Neural progenitor cell (in vitro differentiated cells): ENCODE measurements around the gene UBXN11. TPM values are rescaled to one million over a fixed set of nuclear protein-coding genes. Genes with fewer than 3 reads are reported as not detected.

ENCODE experiments used
- DNase-seq: peaks from one replicate; pipeline ENCODE4 v3.0.0-alpha.2; 2016; ENCODE audit warnings: low spot score
- H2AFZ ChIP-seq: fragments of 200-600 bp; sonication (generic); replicated peaks from 2 replicates; pipeline ENCODE4 v1.6.1; 2016; ENCODE audit warnings: antibody characterized with exemption
- H3F3A ChIP-seq: fragments of 200-600 bp; sonication (generic); 2 replicates; pipeline ENCODE4 v1.6.1; 2016; ENCODE audit warnings: antibody characterized with exemption, low read depth
- H3K27ac ChIP-seq: fragments of 200-600 bp; sonication (generic); 2 replicates; pipeline ENCODE4 v1.5.1; 2016; ENCODE audit warnings: mild to moderate bottlenecking
- H3K27me3 ChIP-seq: fragments of 200-600 bp; sonication (generic); 2 replicates; pipeline ENCODE4 v1.6.1; 2016; ENCODE audit warnings: mild to moderate bottlenecking, moderate library complexity
- H3K36me3 ChIP-seq: fragments of 200-600 bp; sonication (generic); 2 replicates; pipeline ENCODE4 v1.5.1; 2016
- H3K4me1 ChIP-seq: fragments of 200-600 bp; sonication (generic); 2 replicates; pipeline ENCODE4 v1.6.1; 2016; ENCODE audit warnings: mixed run types
- H3K4me2 ChIP-seq: fragments of 200-600 bp; sonication (generic); 2 replicates; pipeline ENCODE4 v1.6.1; 2016
- H3K4me3 ChIP-seq: fragments of 200-600 bp; sonication (generic); 2 replicates; pipeline ENCODE4 v1.5.1; 2016
- H3K79me2 ChIP-seq: fragments of 200-600 bp; sonication (generic); 2 replicates; pipeline ENCODE4 v1.6.1; 2016; ENCODE audit warnings: low read depth
- H3K9ac ChIP-seq: fragments of 200-600 bp; sonication (generic); 2 replicates; pipeline ENCODE4 v1.6.1; 2016
- H3K9me3 ChIP-seq: fragments of 200-600 bp; sonication (generic); 2 replicates; pipeline ENCODE4 v1.5.1; 2016; ENCODE audit warnings: low read depth
- H4K20me1 ChIP-seq: fragments of 200-600 bp; sonication (generic); 2 replicates; pipeline ENCODE4 v1.6.1; 2016; ENCODE audit warnings: low read depth
- H3K27ac Mint-ChIP-seq: 3 replicates; pipeline ENCODE4 v1.8.0; 2021; ENCODE audit warnings: mixed read lengths
- H3K27me3 Mint-ChIP-seq: 2 replicates; pipeline ENCODE4 v1.8.0; 2022; ENCODE audit warnings: low read depth, mild to moderate bottlenecking, inconsistent platforms, moderate library complexity, mixed read lengths; ENCODE audit not compliant: insufficient read depth
- H3K36me3 Mint-ChIP-seq: 3 replicates; pipeline ENCODE4 v1.8.0; 2021; ENCODE audit warnings: mixed read lengths
- H3K4me1 Mint-ChIP-seq: 3 replicates; pipeline ENCODE4 v1.8.0; 2021; ENCODE audit warnings: mixed read lengths
- H3K4me3 Mint-ChIP-seq: 3 replicates; pipeline ENCODE4 v1.8.0; 2021; ENCODE audit warnings: mild to moderate bottlenecking, moderate library complexity, mixed read lengths
- H3K9me3 Mint-ChIP-seq: 3 replicates; pipeline ENCODE4 v1.8.0; 2020; ENCODE audit warnings: mixed read lengths
- EZH2 ChIP-seq: fragments of 200-600 bp; sonication (generic); IDR thresholded peaks from 2 replicates; pipeline ENCODE4 v1.6.1; 2017; ENCODE audit warnings: antibody characterized with exemption, mild to moderate bottlenecking, moderate library complexity
- EZH2phosphoT487 ChIP-seq: fragments of 200-600 bp; sonication (generic); IDR thresholded peaks from 2 replicates; pipeline ENCODE4 v1.6.1; 2017; ENCODE audit warnings: antibody characterized with exemption
- total RNA-seq: library from RNA; depleted of rRNA; stranded (reverse); fragments of >200 nt; gene quantifications from 2 replicates; pipeline ENCODE4 v1.2.3, GENCODE V29; 2015; ENCODE audit warnings: low replicate concordance
- TF ChIP-seq, protein P1 (sequence below): fragments of 200-600 bp; sonication (generic); IDR thresholded peaks from 2 replicates; pipeline ENCODE4 v1.5.1; 2017; ENCODE audit warnings: antibody characterized with exemption, mild to moderate bottlenecking

The UBXN11 gene
- total RNA-seq, 1 donor from 2014 or later = 5.9 TPM

DNA sequence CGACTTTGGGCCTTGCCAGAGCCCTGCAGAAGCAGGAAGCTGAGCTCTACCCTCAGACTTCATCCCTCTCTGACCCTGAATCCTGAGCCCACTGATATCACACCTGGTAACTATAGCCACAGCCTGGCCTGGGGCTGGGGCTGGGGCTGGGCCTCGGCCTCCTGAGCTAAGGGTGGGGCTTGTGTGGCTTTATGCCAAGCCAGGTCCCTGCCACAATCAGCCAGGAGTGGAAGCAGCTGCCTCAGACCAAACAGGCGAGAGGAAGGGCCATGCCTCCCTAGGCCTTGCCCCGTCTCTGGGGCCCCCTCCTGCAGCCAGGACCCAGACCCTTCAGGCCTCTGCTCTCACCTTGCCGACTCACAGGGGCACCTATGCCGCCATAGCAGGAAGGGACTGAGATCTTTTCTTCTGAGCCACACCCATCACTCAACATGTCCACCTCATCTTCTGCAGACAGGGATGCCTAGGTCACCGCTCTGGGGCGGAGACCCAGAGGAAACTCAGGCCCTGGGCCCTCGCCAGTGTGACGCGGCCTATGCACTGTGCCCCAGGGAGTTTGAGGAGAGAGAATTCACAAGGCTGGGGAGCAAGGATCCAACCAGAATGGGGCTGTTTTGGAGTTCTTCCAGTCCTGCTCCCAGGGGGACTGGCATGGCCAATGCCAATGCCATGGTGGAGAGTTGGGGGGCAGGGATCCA lies 5.7 kb downstream of the UBXN11 start:
- Histone ChIP-seq H2AFZ (no peak overlapping the region), H3F3A (no peaks in the 10 kb centered on the region), H4K20me1 (no peaks in the 10 kb centered on the region), H3K79me2 (no peaks in the 10 kb centered on the region), H3K36me3 (no peaks in the 10 kb centered on the region), H3K9ac (peak overlapping the region; percentile 13), H3K4me3 (no peak overlapping the region), H3K9me3 (no peaks in the 10 kb centered on the region), H3K27me3 (no peaks in the 10 kb centered on the region), H3K4me2 (no peak overlapping the region), H3K27ac (no peak overlapping the region), H3K4me1 (peaks cover 4% of the 10 kb centered on the region)
- TF ChIP-seq EZH2 (no peak), EZH2phosphoT487 (no peak)
- TF ChIP-seq, protein P1, sequence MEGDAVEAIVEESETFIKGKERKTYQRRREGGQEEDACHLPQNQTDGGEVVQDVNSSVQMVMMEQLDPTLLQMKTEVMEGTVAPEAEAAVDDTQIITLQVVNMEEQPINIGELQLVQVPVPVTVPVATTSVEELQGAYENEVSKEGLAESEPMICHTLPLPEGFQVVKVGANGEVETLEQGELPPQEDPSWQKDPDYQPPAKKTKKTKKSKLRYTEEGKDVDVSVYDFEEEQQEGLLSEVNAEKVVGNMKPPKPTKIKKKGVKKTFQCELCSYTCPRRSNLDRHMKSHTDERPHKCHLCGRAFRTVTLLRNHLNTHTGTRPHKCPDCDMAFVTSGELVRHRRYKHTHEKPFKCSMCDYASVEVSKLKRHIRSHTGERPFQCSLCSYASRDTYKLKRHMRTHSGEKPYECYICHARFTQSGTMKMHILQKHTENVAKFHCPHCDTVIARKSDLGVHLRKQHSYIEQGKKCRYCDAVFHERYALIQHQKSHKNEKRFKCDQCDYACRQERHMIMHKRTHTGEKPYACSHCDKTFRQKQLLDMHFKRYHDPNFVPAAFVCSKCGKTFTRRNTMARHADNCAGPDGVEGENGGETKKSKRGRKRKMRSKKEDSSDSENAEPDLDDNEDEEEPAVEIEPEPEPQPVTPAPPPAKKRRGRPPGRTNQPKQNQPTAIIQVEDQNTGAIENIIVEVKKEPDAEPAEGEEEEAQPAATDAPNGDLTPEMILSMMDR = no peak
- Mint-ChIP-seq H3K27me3 (peaks cover 8% of the 10 kb centered on the region), H3K9me3 (no peaks in the 10 kb centered on the region), H3K4me1 (peaks cover 12% of the 10 kb centered on the region), H3K4me3 (no peak overlapping the region), H3K27ac (peak overlapping the region; percentile 89), H3K36me3 (peaks cover 5% of the 10 kb centered on the region)
- no peak for DNase-seq

DNA sequence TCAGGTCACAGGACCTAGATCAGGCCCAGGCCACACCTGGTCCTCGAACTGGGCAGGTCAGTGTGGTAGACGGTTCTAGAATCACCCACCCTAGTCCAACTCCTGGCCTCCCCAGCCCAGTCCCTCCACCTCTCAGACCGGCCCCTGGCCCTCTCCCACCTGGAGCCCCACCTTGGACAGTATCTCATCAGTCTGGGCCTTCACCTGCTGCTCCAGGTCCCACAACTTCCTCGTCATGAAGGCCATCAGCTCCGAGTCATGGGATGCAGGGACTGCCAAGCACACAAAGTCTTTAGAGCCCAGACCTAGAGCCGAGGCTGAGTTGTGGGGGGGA lies 8.7 kb downstream of the UBXN11 start:
- no peak overlapping the region for H3K9ac ChIP-seq
- no peak overlapping the region for H3K4me2 ChIP-seq
- no peak overlapping the region for H3K4me3 ChIP-seq
- H3K27me3 ChIP-seq = no peaks in the 10 kb centered on the region
- H4K20me1 ChIP-seq = no peaks in the 10 kb centered on the region
- no peaks in the 10 kb centered on the region for H3F3A ChIP-seq
- Mint-ChIP-seq H3K27me3 (peaks cover 8% of the 10 kb centered on the region), H3K27ac (no peak overlapping the region), H3K9me3 (no peaks in the 10 kb centered on the region), H3K4me3 (no peak overlapping the region), H3K36me3 (peaks cover 9% of the 10 kb centered on the region), H3K4me1 (peaks cover 4% of the 10 kb centered on the region)
- no peak overlapping the region for H3K27ac ChIP-seq
- no peaks in the 10 kb centered on the region for H3K36me3 ChIP-seq
- no peaks in the 10 kb centered on the region for H3K4me1 ChIP-seq
- TF ChIP-seq, protein P1 = no peak
- TF ChIP-seq EZH2 (no peak), EZH2phosphoT487 (no peak)
- H3K79me2 ChIP-seq = no peaks in the 10 kb centered on the region
- H2AFZ ChIP-seq = no peak overlapping the region
- H3K9me3 ChIP-seq = no peaks in the 10 kb centered on the region
- DNase-seq = no peak

DNA sequence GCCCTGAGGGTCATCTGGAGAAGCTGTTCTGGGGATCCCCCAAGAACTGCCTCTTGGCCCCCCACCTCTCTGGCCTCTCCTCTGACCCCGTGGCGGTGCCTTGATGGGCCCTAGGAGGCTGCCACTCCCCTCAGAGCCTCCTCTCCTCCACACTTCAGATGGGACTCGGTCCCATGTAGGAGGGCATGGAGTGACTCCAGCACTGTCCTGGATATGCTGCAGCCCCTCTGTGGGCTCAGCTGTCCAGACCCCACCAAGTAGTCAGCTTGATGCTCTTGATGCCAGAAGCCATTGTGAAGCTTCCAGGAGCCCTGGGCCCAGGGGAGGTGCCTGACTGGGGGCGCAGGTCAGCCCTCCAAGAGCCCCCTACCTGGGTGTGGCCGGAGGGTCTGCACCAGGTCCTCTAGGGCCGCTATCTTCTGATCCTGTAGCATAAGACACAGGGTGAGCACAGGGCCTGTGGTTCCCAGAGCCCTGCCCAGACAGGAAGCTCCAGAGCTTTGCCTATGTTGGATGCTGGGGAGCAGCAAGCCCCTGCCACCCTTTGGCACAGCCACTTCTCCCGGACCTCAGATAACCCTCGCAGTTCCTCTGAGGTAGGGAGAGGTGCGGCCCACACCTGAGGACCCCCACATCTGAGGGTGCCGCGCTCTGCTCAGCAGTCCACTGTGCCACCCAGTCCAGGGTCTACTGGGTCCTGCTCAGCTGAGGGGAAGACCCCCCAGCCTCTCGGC lies 9.2 kb downstream of the UBXN11 start:
- Mint-ChIP-seq H3K27ac (no peak overlapping the region), H3K4me1 (peaks cover 4% of the 10 kb centered on the region), H3K4me3 (no peak overlapping the region), H3K27me3 (peaks cover 8% of the 10 kb centered on the region), H3K36me3 (peaks cover 9% of the 10 kb centered on the region), H3K9me3 (no peaks in the 10 kb centered on the region)
- TF ChIP-seq, protein P1 = no peak
- TF ChIP-seq EZH2phosphoT487 (no peak), EZH2 (no peak)
- no peaks in the 10 kb centered on the region for H3K79me2 ChIP-seq
- no peak for DNase-seq
- H3K9me3 ChIP-seq = no peaks in the 10 kb centered on the region
- H3F3A ChIP-seq = no peaks in the 10 kb centered on the region
- H3K27me3 ChIP-seq = no peaks in the 10 kb centered on the region
- H3K4me3 ChIP-seq = no peak overlapping the region
- H4K20me1 ChIP-seq = no peaks in the 10 kb centered on the region
- no peak overlapping the region for H2AFZ ChIP-seq
- no peaks in the 10 kb centered on the region for H3K36me3 ChIP-seq
- H3K4me1 ChIP-seq = no peaks in the 10 kb centered on the region
- no peak overlapping the region for H3K9ac ChIP-seq
- H3K27ac ChIP-seq = no peak overlapping the region
- H3K4me2 ChIP-seq = no peak overlapping the region
